Measurements from ENCODE around the gene OR2Y1.
"Not testable (repeated sequence)": the region's sequence is repeated elsewhere in the genome, so short reads cannot be mapped to it uniquely, and the experiment has no call there.

OR2Y1 gene

DNA sequence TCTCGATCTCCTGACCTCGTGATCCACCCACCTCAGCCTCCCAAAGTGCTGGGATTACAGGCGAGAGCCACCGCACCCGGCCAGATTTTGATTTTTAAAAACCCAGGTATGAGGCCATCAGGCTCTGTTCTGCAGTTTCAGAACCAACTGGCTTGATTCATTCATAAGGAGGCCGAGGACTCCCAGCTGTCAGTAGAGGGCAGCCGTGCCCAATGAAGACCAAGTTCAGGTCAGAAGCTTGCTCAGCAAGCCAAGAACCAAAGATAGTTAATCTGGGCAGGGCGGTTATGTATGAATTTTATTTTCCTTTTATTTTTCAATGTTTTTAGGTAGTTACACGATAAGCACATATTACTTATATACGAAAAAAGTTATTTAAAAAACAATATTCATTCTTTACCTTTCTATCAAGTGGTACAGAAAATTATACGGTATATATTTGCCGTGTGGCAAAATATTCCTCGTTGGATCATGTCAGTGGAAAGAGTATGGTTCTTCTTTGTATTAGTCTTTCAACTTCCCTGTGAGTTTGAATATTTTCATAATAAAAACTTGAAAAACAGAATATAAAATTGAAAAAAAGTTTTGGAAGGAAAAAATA, 44.7 kb upstream of the OR2Y1 start:
- no peaks in the 10 kb centered on the region for H3K9me2 ChIP-seq (replicated peaks; ENCODE audit: insufficient read depth, low read length)
- H3K27ac ChIP-seq (ENCODE audit: low read length), result no peak overlapping the region
- peak; percentile 76 for DNase-seq
- no peak overlapping the region for H3K9ac ChIP-seq (ENCODE audit: low read length)
- H3K36me3 ChIP-seq (replicated peaks; ENCODE audit: insufficient read depth, low read length), result no peaks in the 10 kb centered on the region
- TF ChIP-seq, protein P1, sequence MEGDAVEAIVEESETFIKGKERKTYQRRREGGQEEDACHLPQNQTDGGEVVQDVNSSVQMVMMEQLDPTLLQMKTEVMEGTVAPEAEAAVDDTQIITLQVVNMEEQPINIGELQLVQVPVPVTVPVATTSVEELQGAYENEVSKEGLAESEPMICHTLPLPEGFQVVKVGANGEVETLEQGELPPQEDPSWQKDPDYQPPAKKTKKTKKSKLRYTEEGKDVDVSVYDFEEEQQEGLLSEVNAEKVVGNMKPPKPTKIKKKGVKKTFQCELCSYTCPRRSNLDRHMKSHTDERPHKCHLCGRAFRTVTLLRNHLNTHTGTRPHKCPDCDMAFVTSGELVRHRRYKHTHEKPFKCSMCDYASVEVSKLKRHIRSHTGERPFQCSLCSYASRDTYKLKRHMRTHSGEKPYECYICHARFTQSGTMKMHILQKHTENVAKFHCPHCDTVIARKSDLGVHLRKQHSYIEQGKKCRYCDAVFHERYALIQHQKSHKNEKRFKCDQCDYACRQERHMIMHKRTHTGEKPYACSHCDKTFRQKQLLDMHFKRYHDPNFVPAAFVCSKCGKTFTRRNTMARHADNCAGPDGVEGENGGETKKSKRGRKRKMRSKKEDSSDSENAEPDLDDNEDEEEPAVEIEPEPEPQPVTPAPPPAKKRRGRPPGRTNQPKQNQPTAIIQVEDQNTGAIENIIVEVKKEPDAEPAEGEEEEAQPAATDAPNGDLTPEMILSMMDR (IDR thresholded peaks at IDR 0.05; ENCODE audit: low read length), result peak; percentile 52
- no peak for TF ChIP-seq EZH2phosphoT487 (IDR thresholded peaks at IDR 0.05; ENCODE audit: low read length)
- H3K4me2 ChIP-seq (ENCODE audit: low read depth, low read length), result no peak overlapping the region
- H3F3A ChIP-seq (ENCODE audit: insufficient read depth, low read length), result peaks cover 12% of the 10 kb centered on the region
- no peaks in the 10 kb centered on the region for H3K4me1 ChIP-seq (ENCODE audit: low read length)
- peaks cover 9% of the 10 kb centered on the region; the same call in 1 of the 2 replicates for H3K79me2 ChIP-seq (ENCODE audit: low read length)
- H2AFZ ChIP-seq (ENCODE audit: low read length), result no peak overlapping the region
- no peaks in the 10 kb centered on the region for H3K9me3 ChIP-seq (replicated peaks; ENCODE audit: insufficient read depth, low read length)
- H3K27me3 ChIP-seq (replicated peaks; ENCODE audit: insufficient read depth, low read length), result no peaks in the 10 kb centered on the region
- H4K20me1 ChIP-seq (ENCODE audit: insufficient read depth, low read length), result no peaks in the 10 kb centered on the region
- no peak overlapping the region for H3K4me3 ChIP-seq (ENCODE audit: low read length)

DNA sequence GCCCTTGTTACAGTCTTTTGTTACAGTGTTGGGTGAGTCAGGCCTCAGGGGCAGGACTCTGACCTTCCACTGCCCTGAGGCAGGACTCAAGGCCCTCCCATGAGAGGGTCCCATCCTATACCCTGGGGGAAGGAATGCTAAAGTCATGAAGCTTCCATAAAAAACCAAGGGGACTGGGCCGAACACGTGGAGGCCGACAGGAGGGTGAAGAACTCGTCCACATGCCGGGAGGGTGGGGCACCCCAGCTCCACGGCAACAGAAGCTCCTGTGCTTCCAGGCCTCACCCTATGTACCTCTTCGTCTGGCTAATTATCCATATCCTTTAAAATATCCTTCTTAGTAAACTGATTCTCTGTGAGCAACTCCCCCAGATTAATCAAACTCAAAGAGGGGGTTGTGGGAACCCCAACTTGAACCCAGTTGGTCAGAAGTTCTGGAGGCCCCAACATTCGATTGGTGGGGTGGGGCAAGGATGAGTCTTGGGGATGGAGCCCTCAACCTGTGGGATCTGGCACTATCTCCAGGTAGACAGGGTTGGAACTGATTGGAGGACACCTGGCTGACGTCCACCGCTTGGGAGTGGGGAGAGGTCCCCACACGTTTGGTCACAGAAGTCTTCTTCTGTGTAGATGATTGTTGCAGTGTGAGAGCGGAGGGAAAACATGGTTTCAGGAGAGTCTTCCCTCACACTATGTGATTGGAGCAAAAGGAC, 43.6 kb upstream of the OR2Y1 start:
- TF ChIP-seq EZH2 (optimal IDR thresholded peaks at IDR 0.05; ENCODE audit: low read depth, low read length) (no peak), EZH2phosphoT487 (IDR thresholded peaks at IDR 0.05; ENCODE audit: low read length) (no peak)
- TF ChIP-seq, protein P1 (IDR thresholded peaks at IDR 0.05; ENCODE audit: low read length), result no peak
- Histone ChIP-seq H3K4me2 (ENCODE audit: low read depth, low read length) (no peak overlapping the region), H3K36me3 (replicated peaks; ENCODE audit: insufficient read depth, low read length) (no peaks in the 10 kb centered on the region), H2AFZ (ENCODE audit: low read length) (no peak overlapping the region), H3K9me3 (replicated peaks; ENCODE audit: insufficient read depth, low read length) (no peaks in the 10 kb centered on the region), H3K79me2 (ENCODE audit: low read length) (0 out of 2 replicates have a peak, but pooled peaks cover 3% of the 10 kb centered on the region), H3K9me2 (replicated peaks; ENCODE audit: insufficient read depth, low read length) (no peaks in the 10 kb centered on the region), H3K27ac (ENCODE audit: low read length) (no peak overlapping the region), H4K20me1 (ENCODE audit: insufficient read depth, low read length) (no peaks in the 10 kb centered on the region), H3K4me1 (ENCODE audit: low read length) (no peaks in the 10 kb centered on the region), H3F3A (ENCODE audit: insufficient read depth, low read length) (peaks cover 12% of the 10 kb centered on the region), H3K9ac (ENCODE audit: low read length) (no peak overlapping the region), H3K4me3 (ENCODE audit: low read length) (no peak overlapping the region), H3K27me3 (replicated peaks; ENCODE audit: insufficient read depth, low read length) (no peaks in the 10 kb centered on the region)
- DNase-seq, result no peak

DNA sequence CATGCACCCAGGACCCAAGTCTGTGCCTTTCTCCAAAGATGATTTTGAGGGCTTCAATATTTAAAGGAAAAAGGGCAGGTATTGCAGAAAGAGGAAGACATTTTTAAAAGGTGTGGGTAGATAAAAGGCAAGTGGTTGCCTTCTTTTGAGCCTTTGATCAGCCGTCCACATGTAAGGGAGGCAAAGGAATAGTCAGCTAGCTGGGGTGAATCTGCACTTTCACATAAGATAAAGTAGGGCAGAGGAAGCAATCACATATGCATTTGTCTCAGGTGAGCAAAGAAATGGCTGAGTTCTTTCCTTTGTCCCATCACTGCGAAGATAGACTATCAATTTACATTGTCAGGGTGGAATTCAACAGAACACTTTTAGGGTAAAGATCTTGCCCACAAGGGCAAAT, 42.9 kb upstream of the OR2Y1 start:
- Histone ChIP-seq H3K9ac (ENCODE audit: low read length) (no peak overlapping the region), H2AFZ (ENCODE audit: low read length) (no peak overlapping the region), H3K79me2 (ENCODE audit: low read length) (0 out of 2 replicates have a peak, but pooled peaks cover 3% of the 10 kb centered on the region), H4K20me1 (ENCODE audit: insufficient read depth, low read length) (no peaks in the 10 kb centered on the region), H3K9me2 (replicated peaks; ENCODE audit: insufficient read depth, low read length) (no peaks in the 10 kb centered on the region), H3K4me2 (ENCODE audit: low read depth, low read length) (no peak overlapping the region), H3K4me1 (ENCODE audit: low read length) (no peaks in the 10 kb centered on the region), H3K9me3 (replicated peaks; ENCODE audit: insufficient read depth, low read length) (no peaks in the 10 kb centered on the region), H3K4me3 (ENCODE audit: low read length) (no peak overlapping the region), H3K36me3 (replicated peaks; ENCODE audit: insufficient read depth, low read length) (no peaks in the 10 kb centered on the region), H3K27ac (ENCODE audit: low read length) (no peak overlapping the region), H3K27me3 (replicated peaks; ENCODE audit: insufficient read depth, low read length) (no peaks in the 10 kb centered on the region), H3F3A (ENCODE audit: insufficient read depth, low read length) (peaks cover 12% of the 10 kb centered on the region)
- no peak for TF ChIP-seq EZH2phosphoT487 (IDR thresholded peaks at IDR 0.05; ENCODE audit: low read length)
- no peak for TF ChIP-seq EZH2 (optimal IDR thresholded peaks at IDR 0.05; ENCODE audit: low read depth, low read length)
- TF ChIP-seq, protein P1 (IDR thresholded peaks at IDR 0.05; ENCODE audit: low read length), result no peak
- DNase-seq, result no peak

DNA sequence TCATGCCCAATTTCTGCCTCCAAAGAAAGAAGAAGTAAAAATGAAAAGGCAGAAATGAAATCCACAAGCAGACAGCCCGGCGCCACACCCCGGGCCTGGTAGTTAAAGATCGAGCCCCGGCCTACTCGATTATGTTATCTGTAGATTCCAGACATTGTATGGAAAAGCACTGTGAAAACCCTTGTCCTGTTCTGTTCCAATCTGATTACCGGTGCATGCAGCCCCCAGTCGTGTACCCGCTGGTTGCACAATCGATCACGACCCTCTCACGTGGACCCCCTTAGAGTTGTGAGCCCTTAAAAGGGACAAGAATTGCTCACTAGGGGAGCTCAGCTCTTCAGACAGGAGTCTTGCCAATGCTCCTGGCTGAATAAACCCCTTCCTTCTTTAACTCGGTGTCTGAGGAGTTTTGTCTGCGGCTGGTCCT, 42.1 kb upstream of the OR2Y1 start:
- H3K9me3 ChIP-seq (replicated peaks; ENCODE audit: insufficient read depth, low read length); H3K27me3 ChIP-seq (replicated peaks; ENCODE audit: insufficient read depth, low read length); H2AFZ ChIP-seq (ENCODE audit: low read length); DNase-seq; H3K4me1 ChIP-seq (ENCODE audit: low read length); H3K36me3 ChIP-seq (replicated peaks; ENCODE audit: insufficient read depth, low read length); H4K20me1 ChIP-seq (ENCODE audit: insufficient read depth, low read length); H3K4me2 ChIP-seq (ENCODE audit: low read depth, low read length); H3K4me3 ChIP-seq (ENCODE audit: low read length); H3K79me2 ChIP-seq (ENCODE audit: low read length); H3K9me2 ChIP-seq (replicated peaks; ENCODE audit: insufficient read depth, low read length); H3K9ac ChIP-seq (ENCODE audit: low read length); H3F3A ChIP-seq (ENCODE audit: insufficient read depth, low read length); H3K27ac ChIP-seq (ENCODE audit: low read length): not testable (repeated sequence)
